ENCODE measurements around the gene STARD5. TPM values are rescaled to one million over a fixed set of nuclear protein-coding genes. Genes with fewer than 3 reads are reported as not detected.

The STARD5 gene
- total RNA-seq, 4 donors from 2014 or later, result 11.2 to 54.5 (median 41.3) TPM

- Histone ChIP-seq H3K27ac (no peak overlapping the region), H3K27me3 (no peaks in the 10 kb centered on the region), H3K4me3 (no peak overlapping the region), H3K4me1 (no peaks in the 10 kb centered on the region), H3K36me3 (no peaks in the 10 kb centered on the region), H3K9me3 (no peaks in the 10 kb centered on the region)
- DNase-seq, result no peak
- in situ Hi-C loops (cut with MboI; ENCODE audit: low pct_ligation_motif_present in 1 of 4, low pct_unique_long_range_greater_than_20kb in 1 of 4, low sequenced_read_pairs in 3 of 4), result no loop called here
- TF ChIP-seq POLR2A (IDR thresholded peaks at IDR 0.05), result no peak
- TF ChIP-seq EP300 (IDR thresholded peaks at IDR 0.05; ENCODE audit: low read depth), result no peak
- TF ChIP-seq POLR2AphosphoS5 (IDR thresholded peaks at IDR 0.05), result no peak
- no peak for TF ChIP-seq CTCF (IDR thresholded peaks at IDR 0.05)
- intact Hi-C loops (cut with DNase I; ENCODE audit: low total_unique reads), result no loop called here
- 59 to 65% methylated on average over 2 to 3 of the region's 3 CpGs for WGBS, 2 donors (ENCODE audit: low coverage in 1 of 2)
Measured at GRCh38 chr15:81363276-81363675, 39.3 kb upstream of the STARD5 start.

GRCh38 chr15:81362790-81363189 lies 38.8 kb upstream of the STARD5 start:
- WGBS, 2 donors (ENCODE audit: low coverage in 1 of 2), result 91 to 100% methylated on average over 1 to 11 of the region's 11 CpGs
- no peak for TF ChIP-seq EP300 (IDR thresholded peaks at IDR 0.05; ENCODE audit: low read depth)
- no peak for TF ChIP-seq CTCF (IDR thresholded peaks at IDR 0.05)
- no peak for TF ChIP-seq POLR2AphosphoS5 (IDR thresholded peaks at IDR 0.05)
- no peak for TF ChIP-seq POLR2A (IDR thresholded peaks at IDR 0.05)
- H3K27ac ChIP-seq, result no peak overlapping the region
- H3K9me3 ChIP-seq, result no peaks in the 10 kb centered on the region
- H3K4me3 ChIP-seq, result no peak overlapping the region
- intact Hi-C loops (cut with DNase I; ENCODE audit: low total_unique reads), result no loop called here
- in situ Hi-C loops (cut with MboI; ENCODE audit: low pct_ligation_motif_present in 1 of 4, low pct_unique_long_range_greater_than_20kb in 1 of 4, low sequenced_read_pairs in 3 of 4), result no loop called here
- no peaks in the 10 kb centered on the region for H3K4me1 ChIP-seq
- DNase-seq, result no peak
- no peaks in the 10 kb centered on the region for H3K27me3 ChIP-seq
- no peaks in the 10 kb centered on the region for H3K36me3 ChIP-seq

DNA sequence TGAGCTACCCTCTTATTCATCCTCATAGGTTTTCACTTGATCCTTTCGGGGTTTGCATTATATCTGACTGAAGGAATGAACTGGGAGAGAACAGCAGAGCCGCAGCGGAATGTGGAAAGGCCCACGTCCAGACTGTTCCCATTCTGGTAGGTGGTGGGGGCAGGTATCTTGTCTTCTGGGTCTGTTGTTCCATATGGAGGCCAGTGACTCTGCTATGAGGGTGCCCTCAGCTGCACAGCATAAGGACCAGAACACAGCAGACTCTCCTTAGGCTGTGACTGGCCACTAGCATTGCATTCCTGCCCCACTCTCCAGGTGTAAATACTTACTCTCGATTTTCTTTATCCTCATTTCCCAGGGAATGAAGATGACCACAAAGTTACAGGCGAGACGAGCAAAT lies 38.0 kb upstream of the STARD5 start:
- Histone ChIP-seq H3K4me1 (no peaks in the 10 kb centered on the region), H3K9me3 (no peaks in the 10 kb centered on the region), H3K4me3 (no peak overlapping the region), H3K27ac (no peak overlapping the region), H3K27me3 (no peaks in the 10 kb centered on the region), H3K36me3 (no peaks in the 10 kb centered on the region)
- no peak for TF ChIP-seq EP300 (IDR thresholded peaks at IDR 0.05; ENCODE audit: low read depth)
- no peak for TF ChIP-seq CTCF (IDR thresholded peaks at IDR 0.05)
- no peak for TF ChIP-seq POLR2AphosphoS5 (IDR thresholded peaks at IDR 0.05)
- no peak for TF ChIP-seq POLR2A (IDR thresholded peaks at IDR 0.05)
- in situ Hi-C loops (cut with MboI; ENCODE audit: low pct_ligation_motif_present in 1 of 4, low pct_unique_long_range_greater_than_20kb in 1 of 4, low sequenced_read_pairs in 3 of 4) (no loop called here), intact Hi-C loops (cut with DNase I; ENCODE audit: low total_unique reads) (no loop called here)
- DNase-seq, result no peak
- 93 to 96% methylated on average over 5 to 7 of the region's 7 CpGs for WGBS, 2 donors (ENCODE audit: low coverage in 1 of 2)

- WGBS, 2 donors (ENCODE audit: low coverage in 1 of 2), result 94 to 100% methylated on average over 4 to 5 of the region's 5 CpGs
- no peak for TF ChIP-seq CTCF (IDR thresholded peaks at IDR 0.05)
- no peaks in the 10 kb centered on the region for H3K4me1 ChIP-seq
- H3K9me3 ChIP-seq, result no peaks in the 10 kb centered on the region
- H3K36me3 ChIP-seq, result no peaks in the 10 kb centered on the region
- in situ Hi-C loops (cut with MboI; ENCODE audit: low pct_ligation_motif_present in 1 of 4, low pct_unique_long_range_greater_than_20kb in 1 of 4, low sequenced_read_pairs in 3 of 4) (no loop called here), intact Hi-C loops (cut with DNase I; ENCODE audit: low total_unique reads) (no loop called here)
- H3K4me3 ChIP-seq, result no peak overlapping the region
- no peak for DNase-seq
- H3K27me3 ChIP-seq, result no peaks in the 10 kb centered on the region
- H3K27ac ChIP-seq, result no peak overlapping the region
Measured at GRCh38 chr15:81360491-81360890, 36.5 kb upstream of the STARD5 start.

All from transverse colon (tissue), 4 donors.